Rectal smooth muscle tissue (tissue), 1 donor: ENCODE results near the gene CAND2.

Experiments used
- H3K27ac ChIP-seq: one replicate; pipeline ENCODE4 v1.7.0; 2013; ENCODE audit warnings: low read depth, low read length, inconsistent platforms
- H3K27me3 ChIP-seq: one replicate; pipeline ENCODE4 v1.7.0; 2013; ENCODE audit warnings: low read length; ENCODE audit not compliant: control insufficient read depth, insufficient read depth
- H3K36me3 ChIP-seq: one replicate; pipeline ENCODE4 v1.7.0; 2013; ENCODE audit warnings: low read length; ENCODE audit not compliant: control insufficient read depth, insufficient read depth
- H3K4me1 ChIP-seq: one replicate; pipeline ENCODE4 v1.7.0; 2013; ENCODE audit warnings: low read length; ENCODE audit not compliant: control insufficient read depth, insufficient read depth
- H3K4me3 ChIP-seq: one replicate; pipeline ENCODE4 v1.7.0; 2013; ENCODE audit warnings: low read length
- H3K9ac ChIP-seq: one replicate; pipeline ENCODE4 v1.7.0; 2013; ENCODE audit warnings: low read length

Gene CAND2

DNA sequence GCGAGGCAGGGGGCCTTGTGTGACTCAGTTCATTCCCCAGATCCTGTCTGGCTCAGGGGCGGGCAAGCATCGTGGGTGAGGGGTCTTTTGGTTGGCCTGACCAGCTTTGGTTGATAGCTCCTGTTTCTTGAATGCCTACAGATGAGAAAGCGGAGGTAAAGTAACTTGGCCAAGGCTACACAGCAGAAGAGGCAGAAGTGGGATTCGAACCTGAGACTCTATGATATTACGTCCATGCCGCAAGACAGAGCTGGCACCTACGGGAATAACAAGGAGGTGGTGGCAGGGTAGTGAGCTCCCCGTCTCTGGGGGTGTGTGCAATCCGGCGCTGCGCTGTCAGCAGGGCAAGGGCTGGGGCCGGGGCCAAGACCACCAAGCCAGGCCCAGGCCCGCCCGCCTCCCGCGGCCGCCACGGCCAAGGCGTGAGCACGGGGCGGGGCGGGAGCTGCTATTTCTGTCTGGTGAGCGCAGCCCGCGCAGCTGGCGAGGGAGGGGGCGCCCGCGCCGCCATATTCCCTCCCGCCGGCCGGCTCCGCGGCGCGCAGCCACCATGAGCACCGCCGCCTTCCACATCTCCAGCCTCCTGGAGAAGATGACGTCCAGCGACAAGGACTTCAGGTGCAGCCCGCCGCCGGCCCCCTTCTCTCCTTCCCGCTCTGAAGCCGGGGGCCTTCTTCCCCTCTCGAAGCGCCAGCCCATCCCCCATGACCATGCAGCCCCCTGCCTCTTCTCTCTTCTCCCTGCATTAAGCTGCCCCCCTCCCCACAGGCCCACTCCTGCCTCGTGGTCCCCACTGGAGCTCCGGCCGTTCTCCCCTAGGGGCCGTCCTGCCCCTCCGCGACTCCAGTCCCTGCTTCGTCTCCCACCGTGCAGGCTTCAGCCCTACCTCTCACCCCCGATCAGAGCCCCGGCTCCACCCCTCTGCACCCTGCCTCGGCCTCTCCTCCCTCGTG lies at the start of gene CAND2:
Gene CAND2, plus strand, starts transcription at position 510 of the 953 bp plus-strand sequence. Its CDS starts 41 bp downstream, at position 551.
- Histone ChIP-seq H3K9ac (peak within 1 kb of the TSS; percentile 78), H3K27me3 (no peaks in the 10 kb centered on the region), H3K4me1 (peaks cover 6% of the 10 kb centered on the region), H3K27ac (peak within 1 kb of the TSS; percentile 87), H3K4me3 (peak within 1 kb of the TSS; percentile 75), H3K36me3 (no peaks in the 10 kb centered on the region)

- Histone ChIP-seq H3K4me3 (no peak overlapping the region), H3K27me3 (peaks cover 5% of the 10 kb centered on the region), H3K36me3 (no peaks in the 10 kb centered on the region), H3K4me1 (peaks cover 2% of the 10 kb centered on the region), H3K27ac (no peak overlapping the region), H3K9ac (no peak overlapping the region)
These were observed 48.0 kb upstream of the CAND2 start for GRCh38 chr3:12748477-12748876.

DNA sequence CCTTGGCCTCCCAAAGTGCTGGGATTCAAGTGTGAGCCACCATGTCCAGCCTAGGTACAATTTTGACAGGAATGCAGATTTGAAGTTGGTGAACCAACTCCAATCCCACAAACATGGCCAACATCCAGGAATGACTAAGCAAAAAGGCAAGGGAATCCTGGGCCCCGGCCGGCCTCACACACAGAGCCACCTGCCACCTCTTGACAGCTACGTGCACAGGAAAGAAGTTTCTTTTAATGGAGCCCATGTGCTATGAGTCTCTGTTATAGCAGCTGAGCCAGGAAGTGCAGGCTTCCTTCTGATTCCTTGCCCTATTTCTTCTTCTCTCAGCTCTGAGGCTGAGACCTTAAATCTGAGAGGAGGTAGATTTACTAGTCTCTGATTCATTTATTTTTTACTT lies 46.3 kb upstream of the CAND2 start:
- peaks cover 5% of the 10 kb centered on the region for H3K27me3 ChIP-seq
- H3K27ac ChIP-seq: no peak overlapping the region
- H3K4me3 ChIP-seq: no peak overlapping the region
- H3K4me1 ChIP-seq: peaks cover 2% of the 10 kb centered on the region
- H3K9ac ChIP-seq: no peak overlapping the region
- H3K36me3 ChIP-seq: no peaks in the 10 kb centered on the region

DNA sequence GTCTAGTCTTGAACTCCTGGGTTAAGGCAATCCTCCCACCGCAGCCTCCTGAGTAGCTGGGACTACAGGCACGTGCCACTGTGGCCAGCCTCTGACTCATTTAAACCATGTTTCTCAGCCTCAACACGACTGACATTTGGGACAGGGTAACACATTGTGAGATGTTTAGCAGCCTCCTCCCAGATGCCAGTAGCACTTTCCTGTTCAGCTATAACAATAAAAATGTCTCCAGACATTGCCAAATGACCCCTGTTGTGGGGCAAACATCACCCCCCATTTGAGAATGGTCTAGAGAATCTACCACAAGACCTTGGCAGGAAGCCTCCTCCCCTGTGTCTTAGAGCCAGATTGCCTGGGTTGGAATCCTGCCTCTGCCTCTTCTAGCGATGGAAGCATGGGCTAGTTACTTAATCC lies 45.8 kb upstream of the CAND2 start:
- H3K4me1 ChIP-seq: peaks cover 2% of the 10 kb centered on the region
- no peak overlapping the region for H3K27ac ChIP-seq
- H3K4me3 ChIP-seq: no peak overlapping the region

DNA sequence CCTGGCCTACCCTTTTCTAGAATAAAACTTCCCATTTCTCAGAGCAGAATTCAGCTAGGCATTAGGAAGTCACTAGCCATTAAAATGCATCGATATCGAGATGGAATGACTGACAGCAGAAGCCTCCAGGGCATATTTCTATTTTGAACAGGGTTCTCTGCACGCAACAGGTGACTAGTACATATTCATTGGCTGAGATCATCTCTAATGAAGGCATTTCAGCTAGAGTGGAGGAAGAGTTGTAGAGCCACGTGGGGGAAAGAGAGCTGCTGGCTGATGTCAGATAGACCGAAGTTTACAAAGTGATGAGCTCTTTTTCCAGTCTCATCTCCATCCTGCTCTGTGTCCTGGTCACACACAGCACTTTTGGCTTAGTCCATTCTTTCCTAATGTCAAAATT lies 44.9 kb upstream of the CAND2 start:
- Histone ChIP-seq H3K9ac (no peak overlapping the region), H3K27ac (no peak overlapping the region), H3K4me1 (peaks cover 2% of the 10 kb centered on the region), H3K27me3 (peaks cover 3% of the 10 kb centered on the region), H3K4me3 (no peak overlapping the region), H3K36me3 (no peaks in the 10 kb centered on the region)

More for the DNA sequence above, 45.8 kb upstream of the CAND2 start:
- Histone ChIP-seq H3K27me3 (peaks cover 5% of the 10 kb centered on the region), H3K9ac (no peak overlapping the region), H3K36me3 (no peaks in the 10 kb centered on the region)

DNA sequence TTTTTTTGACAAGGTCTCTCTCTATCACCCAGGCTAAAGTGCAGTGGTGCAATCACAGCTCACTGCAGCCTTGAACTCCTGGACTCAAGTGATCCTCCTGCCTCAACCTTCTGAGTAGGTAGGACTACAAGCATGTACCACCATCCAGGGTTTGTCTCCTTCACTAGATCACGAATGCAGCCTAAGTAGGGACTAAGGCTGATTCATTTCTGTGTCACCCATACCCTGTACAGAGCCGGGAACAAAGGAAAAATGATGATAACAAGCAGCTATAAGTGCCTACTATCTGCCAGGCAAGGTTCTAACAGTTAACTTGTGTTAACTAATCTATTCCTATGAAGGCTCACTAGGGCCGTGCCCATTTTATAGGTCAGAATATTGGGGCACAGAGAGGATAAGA lies 44.4 kb upstream of the CAND2 start:
- Histone ChIP-seq H3K9ac (no peak overlapping the region), H3K4me3 (no peak overlapping the region), H3K36me3 (no peaks in the 10 kb centered on the region), H3K27me3 (no peaks in the 10 kb centered on the region), H3K27ac (no peak overlapping the region), H3K4me1 (peaks cover 2% of the 10 kb centered on the region)

DNA sequence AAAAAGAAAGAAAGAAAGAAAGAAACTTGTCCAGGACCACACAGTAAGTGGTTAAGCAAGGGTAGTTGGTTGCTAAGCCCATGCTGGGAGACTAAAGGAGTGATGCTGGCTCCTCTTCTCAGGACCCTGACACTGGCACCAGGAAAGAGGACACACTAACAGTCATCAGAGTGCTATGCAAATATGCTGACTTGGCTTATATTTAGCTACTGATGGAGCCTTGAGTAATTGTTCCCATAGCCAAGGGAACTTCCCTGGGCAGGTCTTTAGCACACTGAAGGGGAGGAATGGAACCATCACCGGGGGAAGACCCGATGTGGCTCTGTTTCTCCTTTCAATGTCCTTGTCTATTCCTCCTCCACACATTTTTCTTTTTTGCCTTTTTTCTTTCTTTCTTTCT lies 43.7 kb upstream of the CAND2 start:
- Histone ChIP-seq H3K27ac (no peak overlapping the region), H3K4me3 (no peak overlapping the region), H3K4me1 (peaks cover 2% of the 10 kb centered on the region), H3K36me3 (no peaks in the 10 kb centered on the region), H3K9ac (no peak overlapping the region), H3K27me3 (no peaks in the 10 kb centered on the region)

DNA sequence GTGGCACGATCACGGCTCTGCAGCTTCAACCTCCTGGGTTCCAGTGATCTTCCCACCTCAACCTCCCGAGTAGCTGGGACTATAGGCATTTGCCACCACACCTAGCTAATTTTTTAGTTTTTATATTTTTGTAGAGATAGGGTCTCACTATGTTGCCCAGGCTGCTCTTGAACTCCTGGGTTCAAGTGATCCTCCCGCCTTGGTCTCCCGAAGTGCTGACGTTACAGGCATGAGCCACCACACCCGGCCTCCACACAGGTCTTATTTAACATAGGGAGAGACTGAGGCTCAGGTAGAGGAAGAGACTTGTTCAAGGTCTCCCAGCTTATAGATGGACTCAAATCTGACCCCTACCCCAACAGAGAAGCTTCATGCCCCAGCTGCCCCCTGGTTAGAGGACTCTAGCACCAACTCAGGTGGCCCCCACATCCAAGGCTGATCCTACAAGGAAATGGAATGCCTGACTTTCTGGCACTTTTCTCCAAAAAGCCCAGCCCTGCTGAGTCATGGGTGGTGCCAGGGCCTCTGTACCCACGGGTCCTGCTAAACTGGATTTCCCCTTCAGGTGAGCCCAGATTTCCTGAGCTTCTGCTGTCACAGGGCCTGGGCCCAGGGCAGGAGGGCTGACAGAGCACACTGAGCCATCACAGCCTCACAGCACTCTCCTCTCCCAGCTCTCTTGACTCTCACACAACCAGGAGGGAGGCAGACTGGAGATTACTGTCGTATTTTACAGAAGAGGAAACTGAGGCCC lies 43.0 kb upstream of the CAND2 start:
- Histone ChIP-seq H3K4me1 (peaks cover 5% of the 10 kb centered on the region), H3K36me3 (no peaks in the 10 kb centered on the region), H3K27me3 (no peaks in the 10 kb centered on the region), H3K27ac (no peak overlapping the region), H3K4me3 (no peak overlapping the region), H3K9ac (no peak overlapping the region)

DNA sequence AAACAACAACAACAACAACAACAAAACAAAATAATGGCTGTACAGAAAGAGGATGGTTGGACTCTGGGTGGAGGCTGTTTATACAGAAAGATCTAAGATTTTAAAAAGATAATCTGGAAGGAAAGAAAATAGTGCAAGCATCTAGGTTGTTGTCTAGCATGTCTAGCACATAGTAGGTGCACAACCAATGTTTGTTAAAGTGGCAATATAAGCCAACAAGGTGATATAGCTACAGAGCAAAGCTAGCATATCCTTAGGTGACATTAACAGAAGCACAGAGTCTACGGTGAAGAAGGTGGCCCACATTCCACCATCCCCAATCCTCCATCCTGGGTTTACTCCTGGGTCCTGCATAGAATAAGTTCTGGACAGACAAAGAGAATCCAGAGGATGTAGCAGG lies 42.2 kb upstream of the CAND2 start:
- Histone ChIP-seq H3K4me3 (no peak overlapping the region), H3K27ac (no peak overlapping the region), H3K9ac (no peak overlapping the region), H3K36me3 (no peaks in the 10 kb centered on the region), H3K27me3 (no peaks in the 10 kb centered on the region), H3K4me1 (peaks cover 5% of the 10 kb centered on the region)

DNA sequence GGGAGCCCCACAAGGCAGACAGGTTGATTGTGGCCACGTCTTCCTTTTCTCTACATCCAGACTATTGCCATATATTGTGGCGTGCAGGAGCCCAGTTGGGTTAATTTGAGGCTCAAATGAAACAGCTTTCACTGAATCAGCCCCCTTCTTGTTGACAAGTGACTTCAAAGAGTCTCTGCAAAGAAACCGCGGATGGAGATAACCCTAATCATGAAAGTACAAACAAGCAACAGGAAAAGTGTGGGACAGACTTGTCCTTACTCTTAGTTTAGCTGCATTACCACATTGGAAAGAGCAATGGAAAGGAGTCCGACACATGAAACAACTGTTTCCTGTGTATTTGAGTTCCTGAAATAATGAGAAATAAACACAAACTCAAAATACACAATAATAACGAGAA lies 40.7 kb upstream of the CAND2 start:
- Histone ChIP-seq H3K36me3 (no peaks in the 10 kb centered on the region), H3K9ac (no peak overlapping the region), H3K27me3 (no peaks in the 10 kb centered on the region), H3K4me1 (peaks cover 4% of the 10 kb centered on the region), H3K4me3 (no peak overlapping the region), H3K27ac (no peak overlapping the region)

GRCh38 chr3:12756175-12756574 lies 40.3 kb upstream of the CAND2 start:
- Histone ChIP-seq H3K4me3 (no peak overlapping the region), H3K36me3 (no peaks in the 10 kb centered on the region), H3K27me3 (no peaks in the 10 kb centered on the region)

DNA sequence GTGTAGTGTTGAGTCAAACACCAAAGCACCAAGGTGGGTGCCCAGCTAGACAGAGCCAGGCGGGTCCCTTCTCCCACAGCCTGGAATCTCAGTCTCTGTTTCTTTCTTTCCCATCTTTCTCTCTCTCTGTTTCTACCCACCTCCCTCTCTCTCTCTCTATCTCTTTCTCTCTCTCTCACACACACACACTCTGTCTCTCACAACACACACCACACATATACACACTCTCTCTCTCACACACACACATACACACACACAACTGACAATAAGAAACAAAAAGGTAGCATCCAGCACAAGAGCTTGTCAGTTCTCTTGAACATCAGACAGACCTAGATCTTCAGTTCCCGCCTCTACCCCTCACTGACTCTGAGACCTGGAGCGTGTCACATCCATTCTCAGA lies 39.8 kb upstream of the CAND2 start:
- Histone ChIP-seq H3K4me3 (no peak overlapping the region), H3K4me1 (peaks cover 4% of the 10 kb centered on the region), H3K27ac (no peak overlapping the region), H3K36me3 (no peaks in the 10 kb centered on the region), H3K27me3 (no peaks in the 10 kb centered on the region), H3K9ac (no peak overlapping the region)

More at GRCh38 chr3:12756175-12756574, 40.3 kb upstream of the CAND2 start:
- Histone ChIP-seq H3K4me1 (peaks cover 4% of the 10 kb centered on the region), H3K9ac (no peak overlapping the region), H3K27ac (no peak overlapping the region)
